Activated CD4-positive, CD25-positive, alpha-beta regulatory T cell (primary cell): ENCODE measurements around the gene SYNE2.

Experiments
- DNase-seq, 4 experiments: peaks; one replicate each; lab custom pipeline; 2025; lab: John Stamatoyannopoulos, UW

The SYNE2 gene

DNA sequence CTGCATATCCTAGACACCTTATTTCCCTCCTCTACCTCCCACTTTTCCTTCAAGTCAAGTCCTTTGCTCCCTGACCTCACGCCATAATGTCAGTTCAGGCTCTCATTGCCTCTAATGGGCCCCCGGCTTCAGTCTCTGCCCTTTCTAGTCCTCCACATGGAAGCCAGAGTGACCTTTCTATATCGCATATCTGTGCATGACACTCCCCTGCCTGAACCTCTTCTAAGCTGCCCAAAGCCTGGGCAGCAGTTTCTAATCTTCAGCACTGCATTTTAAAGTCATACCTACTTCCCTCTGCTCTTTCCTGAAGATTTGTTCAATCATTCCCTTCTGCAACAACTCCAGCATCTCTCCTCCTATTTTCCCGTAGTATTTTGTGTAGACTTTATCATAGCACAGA is 395.9 kb downstream of the SYNE2 start:
- DNase-seq = no peak

DNA sequence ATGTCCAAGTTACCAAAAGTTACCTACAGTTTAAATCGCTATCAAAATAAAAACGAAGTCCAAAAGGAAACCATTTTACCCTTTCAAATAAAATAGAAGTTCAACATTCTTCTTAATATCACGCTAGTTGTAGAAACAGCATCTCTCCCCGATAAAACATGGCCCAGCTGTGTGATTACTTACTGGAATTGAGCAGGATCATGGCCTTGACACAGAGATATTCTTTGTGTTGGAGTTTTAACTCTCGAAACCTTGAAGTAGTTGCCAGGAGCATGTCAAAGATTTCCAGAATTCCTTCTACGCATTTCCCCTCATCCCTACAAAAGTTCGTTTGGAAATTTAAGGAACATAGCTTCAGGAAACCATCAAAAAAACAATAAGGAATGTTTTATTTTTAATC is 396.6 kb downstream of the SYNE2 start:
- DNase-seq = no peak

- no peak for DNase-seq
Observed at GRCh38 chr14:64253672-64254071, 400.9 kb downstream of the SYNE2 start.

GRCh38 chr14:64255756-64256155 is 403.0 kb downstream of the SYNE2 start:
- DNase-seq = no peak

- DNase-seq = no peak
Observed at GRCh38 chr14:64260418-64260817, 407.6 kb downstream of the SYNE2 start.

DNA sequence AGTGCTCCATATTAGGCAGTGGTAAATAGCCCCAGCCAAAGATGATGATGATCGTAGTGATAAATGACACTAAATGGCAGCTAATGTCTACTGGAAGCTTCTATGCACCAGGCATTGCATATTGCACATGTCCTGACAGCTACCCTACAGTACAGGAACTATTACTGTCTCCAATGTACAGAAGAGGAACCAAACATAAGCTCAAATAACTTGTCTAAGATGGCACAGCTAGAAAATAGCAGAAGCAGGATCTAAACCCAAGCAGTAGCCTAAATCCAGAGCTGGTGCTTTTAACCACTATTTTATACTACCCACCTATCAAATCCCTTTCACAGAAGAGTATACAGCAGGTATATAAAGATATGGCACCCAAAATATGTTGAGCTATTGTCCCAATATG is 412.4 kb downstream of the SYNE2 start:
- DNase-seq = no peak

- DNase-seq = no peak
Observed at GRCh38 chr14:64266239-64266638, 413.4 kb downstream of the SYNE2 start.

GRCh38 chr14:64272019-64272418 is 419.2 kb downstream of the SYNE2 start:
- DNase-seq = no peak
